SH-SY5Y (cell line): ENCODE results near the gene KLHL18.

ENCODE experiments used
- GATA2 ChIP-seq: IDR thresholded peaks from 2 replicates; pipeline ENCODE4 v1.6.1; 2011; ENCODE audit warnings: mild to moderate bottlenecking, low read depth, low read length
- GATA3 ChIP-seq: IDR thresholded peaks from 2 replicates; pipeline ENCODE4 v1.6.1; 2011; ENCODE audit warnings: low read depth, mild to moderate bottlenecking, low read length, moderate library complexity

DNA sequence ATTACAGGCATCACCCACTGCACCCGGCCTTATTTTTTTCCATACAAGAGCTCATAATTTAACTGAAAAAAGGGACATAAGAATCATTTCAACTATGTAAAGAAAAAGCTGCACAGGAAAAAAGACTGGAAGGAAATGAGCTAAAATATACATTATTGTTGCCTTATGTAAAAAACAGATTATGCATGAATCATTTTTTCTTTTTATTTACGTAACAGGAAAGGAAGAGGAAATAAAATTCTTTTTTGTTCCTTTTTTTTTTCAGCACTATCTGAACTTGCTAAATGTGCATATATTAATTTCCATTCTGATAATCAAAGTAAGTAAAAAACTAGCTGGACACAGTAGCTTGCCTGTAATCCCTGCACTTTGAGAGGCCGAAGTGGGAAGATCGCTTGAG, 12.2 kb upstream of the KLHL18 start:
- TF ChIP-seq GATA2, result no peak
- no peak for TF ChIP-seq GATA3
